Tibial nerve (tissue), 4 donors: ENCODE results near the gene CDK5.

Experiments used
- EP300 ChIP-seq, 2 donors: sonication (generic); formaldehyde crosslinking; IDR thresholded peaks; one replicate each; pipeline ENCODE4 v1.6.1; 2017; ENCODE audit warnings: antibody characterized with exemption in 2 of 2, mild to moderate bottlenecking in 1 of 2
- POLR2A ChIP-seq, 2 donors: fragments of 450-650 bp; IDR thresholded peaks; one replicate each; pipeline ENCODE4 v1.6.1; 2017; ENCODE audit warnings: antibody characterized with exemption in 2 of 2, mild to moderate bottlenecking in 2 of 2, moderate library complexity in 2 of 2
- TF ChIP-seq, protein P1 (sequence below), 5 experiments: fragments of 200-600 bp in 3 of 5; fragments of 450-650 bp in 2 of 5; sonication (generic) in 3 of 5; IDR thresholded peaks; one replicate each; pipeline ENCODE4 v1.5.1; 2016 to 2019; ENCODE audit warnings: antibody characterized with exemption in 5 of 5, mild to moderate bottlenecking in 3 of 5, moderate library complexity in 2 of 5

- TF ChIP-seq POLR2A (IDR thresholded peaks at IDR 0.05) (no peak), EP300 (IDR thresholded peaks at IDR 0.05) (no peak)
- TF ChIP-seq, protein P1, sequence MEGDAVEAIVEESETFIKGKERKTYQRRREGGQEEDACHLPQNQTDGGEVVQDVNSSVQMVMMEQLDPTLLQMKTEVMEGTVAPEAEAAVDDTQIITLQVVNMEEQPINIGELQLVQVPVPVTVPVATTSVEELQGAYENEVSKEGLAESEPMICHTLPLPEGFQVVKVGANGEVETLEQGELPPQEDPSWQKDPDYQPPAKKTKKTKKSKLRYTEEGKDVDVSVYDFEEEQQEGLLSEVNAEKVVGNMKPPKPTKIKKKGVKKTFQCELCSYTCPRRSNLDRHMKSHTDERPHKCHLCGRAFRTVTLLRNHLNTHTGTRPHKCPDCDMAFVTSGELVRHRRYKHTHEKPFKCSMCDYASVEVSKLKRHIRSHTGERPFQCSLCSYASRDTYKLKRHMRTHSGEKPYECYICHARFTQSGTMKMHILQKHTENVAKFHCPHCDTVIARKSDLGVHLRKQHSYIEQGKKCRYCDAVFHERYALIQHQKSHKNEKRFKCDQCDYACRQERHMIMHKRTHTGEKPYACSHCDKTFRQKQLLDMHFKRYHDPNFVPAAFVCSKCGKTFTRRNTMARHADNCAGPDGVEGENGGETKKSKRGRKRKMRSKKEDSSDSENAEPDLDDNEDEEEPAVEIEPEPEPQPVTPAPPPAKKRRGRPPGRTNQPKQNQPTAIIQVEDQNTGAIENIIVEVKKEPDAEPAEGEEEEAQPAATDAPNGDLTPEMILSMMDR (IDR thresholded peaks at IDR 0.05) = no peak
Observed at GRCh38 chr7:151006590-151007300, 51.0 kb downstream of the CDK5 start.
